BLaER1 treated with 17β-estradiol and CSF1 and Interleukin-3, amounts not matched to agents 10 nM and 100 nM (cell line): ENCODE data around the gene TMEM266.

Source experiments
- H3K27ac ChIP-seq, 11 experiments: shearing (Covaris generic); formaldehyde crosslinking; 2 replicates each; pipeline ENCODE4 v1.8.1; 2022
- H3K27me3 ChIP-seq, 11 experiments: shearing (Covaris generic); formaldehyde crosslinking; 2 replicates each; pipeline ENCODE4 v1.8.1; 2022
- H3K36me3 ChIP-seq, 11 experiments: shearing (Covaris generic); formaldehyde crosslinking; 2 replicates each; pipeline ENCODE4 v1.8.1; 2022
- H3K4me1 ChIP-seq, 10 experiments: shearing (Covaris generic); formaldehyde crosslinking; 2 replicates each; pipeline ENCODE4 v1.8.1; 2022
- H3K4me2 ChIP-seq, 11 experiments: shearing (Covaris generic); formaldehyde crosslinking; 2 replicates each; pipeline ENCODE4 v1.8.1; 2022
- H3K4me3 ChIP-seq, 10 experiments: shearing (Covaris generic); formaldehyde crosslinking; 2 replicates each; pipeline ENCODE4 v1.8.1; 2022
- H3K9ac ChIP-seq, 11 experiments: shearing (Covaris generic); formaldehyde crosslinking; 2 replicates each; pipeline ENCODE4 v1.8.1; 2022
- H3K9me3 ChIP-seq, 11 experiments: shearing (Covaris generic); formaldehyde crosslinking; replicated peaks in 1 of 11; 2 replicates each; pipeline ENCODE4 v1.8.1; 2022
- H4K20me1 ChIP-seq, 11 experiments: shearing (Covaris generic); formaldehyde crosslinking; 2 replicates each; pipeline ENCODE4 v1.8.1; 2022
- Cebpa-rat ChIP-seq, 11 experiments: shearing (Covaris generic); IDR thresholded peaks; 2 replicates each; pipeline ENCODE4 v1.8.1; 2022

Gene TMEM266

GRCh38 chr15:76138436-76138835, 78.7 kb downstream of the TMEM266 start:
- Histone ChIP-seq H3K36me3 (no peaks in the 10 kb centered on the region), H3K27ac (no peak overlapping the region), H3K9me3 (no peaks in the 10 kb centered on the region), H4K20me1 (no peaks in the 10 kb centered on the region), H3K4me2 (no peak overlapping the region), H3K27me3 (no peaks in the 10 kb centered on the region), H3K4me3 (no peak overlapping the region), H3K9ac (no peak overlapping the region), H3K4me1 (peaks cover 7 to 11% (median 9%) of the 10 kb centered on the region in 10 experiments; a peak in 17 of 20 replicates)
- no peak for TF ChIP-seq Cebpa-rat (IDR thresholded peaks at IDR 0.05)

- no peak for TF ChIP-seq Cebpa-rat (IDR thresholded peaks at IDR 0.05)
- Histone ChIP-seq H4K20me1 (no peaks in the 10 kb centered on the region), H3K27ac (no peak overlapping the region), H3K27me3 (no peaks in the 10 kb centered on the region), H3K36me3 (no peaks in the 10 kb centered on the region), H3K4me2 (peak overlapping the region; percentile 8 to 72 (median 46); a peak in 21 of 22 replicates), H3K9me3 (no peaks in the 10 kb centered on the region), H3K4me1 (peaks cover 7 to 11% (median 9%) of the 10 kb centered on the region in 10 experiments; a peak in 17 of 20 replicates), H3K4me3 (no peak overlapping the region), H3K9ac (0 out of 22 replicates have a peak overlapping the region, but pooled peaks of 2 of the 11 experiments have one; percentile 0 to 16)
Observed at GRCh38 chr15:76139368-76140073, 79.7 kb downstream of the TMEM266 start.

GRCh38 chr15:76140074-76140464, 80.3 kb downstream of the TMEM266 start:
- Histone ChIP-seq H4K20me1 (no peaks in the 10 kb centered on the region), H3K27me3 (no peaks in the 10 kb centered on the region), H3K4me3 (no peak overlapping the region), H3K4me1 (peaks cover 7 to 13% (median 10%) of the 10 kb centered on the region in 10 experiments; a peak in 17 of 20 replicates), H3K36me3 (no peaks in the 10 kb centered on the region), H3K27ac (no peak overlapping the region), H3K9ac (0 out of 22 replicates have a peak overlapping the region, but pooled peaks of 2 of the 11 experiments have one; percentile 0 to 16), H3K4me2 (peak overlapping the region; percentile 8 to 72 (median 46); a peak in 21 of 22 replicates), H3K9me3 (no peaks in the 10 kb centered on the region)
- TF ChIP-seq Cebpa-rat (IDR thresholded peaks at IDR 0.05): no peak

GRCh38 chr15:76146812-76147211, 87.0 kb downstream of the TMEM266 start:
- Histone ChIP-seq H3K9ac (no peak overlapping the region), H3K4me3 (no peak overlapping the region), H3K36me3 (no peaks in the 10 kb centered on the region), H3K9me3 (no peaks in the 10 kb centered on the region), H3K27ac (no peak overlapping the region), H3K4me1 (peaks cover 7 to 22% (median 13%) of the 10 kb centered on the region in 10 experiments), H3K27me3 (no peaks in the 10 kb centered on the region), H3K4me2 (no peak overlapping the region), H4K20me1 (peaks cover 0 to 3% (median 0%) of the 10 kb centered on the region in 11 experiments; a peak in 2 of 22 replicates)
- no peak for TF ChIP-seq Cebpa-rat (IDR thresholded peaks at IDR 0.05)

- Histone ChIP-seq H4K20me1 (peaks cover 0 to 4% (median 0%) of the 10 kb centered on the region in 11 experiments; a peak in 2 of 22 replicates), H3K9ac (no peak overlapping the region), H3K4me2 (peak overlapping the region; percentile 27 to 64 (median 40); a peak in 17 of 22 replicates), H3K4me1 (peaks cover 7 to 22% (median 13%) of the 10 kb centered on the region in 10 experiments), H3K27ac (no peak overlapping the region), H3K4me3 (no peak overlapping the region), H3K27me3 (no peaks in the 10 kb centered on the region), H3K9me3 (no peaks in the 10 kb centered on the region), H3K36me3 (no peaks in the 10 kb centered on the region)
- no peak for TF ChIP-seq Cebpa-rat (IDR thresholded peaks at IDR 0.05)
Observed at GRCh38 chr15:76147906-76148570, 88.3 kb downstream of the TMEM266 start.

GRCh38 chr15:76149291-76149915, 89.6 kb downstream of the TMEM266 start:
- Histone ChIP-seq H3K9me3 (no peaks in the 10 kb centered on the region), H3K36me3 (no peaks in the 10 kb centered on the region), H3K27ac (no peak overlapping the region), H3K9ac (no peak overlapping the region), H4K20me1 (peaks cover 0 to 4% (median 0%) of the 10 kb centered on the region in 11 experiments; a peak in 3 of 22 replicates), H3K27me3 (no peaks in the 10 kb centered on the region), H3K4me1 (peaks cover 7 to 22% (median 13%) of the 10 kb centered on the region in 10 experiments), H3K4me2 (no peak overlapping the region), H3K4me3 (no peak overlapping the region)
- no peak for TF ChIP-seq Cebpa-rat (IDR thresholded peaks at IDR 0.05)

- Histone ChIP-seq H3K4me1 (peaks cover 7 to 17% (median 11%) of the 10 kb centered on the region in 10 experiments), H3K4me3 (peak overlapping the region in 3 of 10 experiments; percentile 13 to 28 (median 20); a peak in 3 of 20 replicates), H4K20me1 (peaks cover 0 to 4% (median 0%) of the 10 kb centered on the region in 11 experiments; a peak in 3 of 22 replicates), H3K4me2 (peak overlapping the region; percentile 30 to 91 (median 65)), H3K27me3 (no peaks in the 10 kb centered on the region), H3K27ac (peak overlapping the region in 2 of 11 experiments; percentile 18 to 41; a peak in 3 of 22 replicates), H3K36me3 (no peaks in the 10 kb centered on the region), H3K9ac (peak overlapping the region in 3 of 11 experiments; percentile 4 to 57 (median 10); a peak in 4 of 22 replicates), H3K9me3 (no peaks in the 10 kb centered on the region)
- no peak for TF ChIP-seq Cebpa-rat (IDR thresholded peaks at IDR 0.05)
Observed at GRCh38 chr15:76150513-76150912, 90.7 kb downstream of the TMEM266 start.

GRCh38 chr15:76150971-76151598, 91.3 kb downstream of the TMEM266 start:
- no peak for TF ChIP-seq Cebpa-rat (IDR thresholded peaks at IDR 0.05)

More at GRCh38 chr15:76150971-76151598, 91.3 kb downstream of the TMEM266 start:
- H3K4me1 ChIP-seq: peaks cover 7 to 17% (median 11%) of the 10 kb centered on the region in 10 experiments
- H3K4me2 ChIP-seq: peak overlapping the region; percentile 30 to 91 (median 65)
- H3K9ac ChIP-seq: peak overlapping the region in 2 of 11 experiments; percentile 4 to 57; a peak in 3 of 22 replicates
- peak overlapping the region in 2 of 11 experiments; percentile 18 to 41; a peak in 3 of 22 replicates for H3K27ac ChIP-seq
- no peaks in the 10 kb centered on the region for H3K36me3 ChIP-seq
- H3K4me3 ChIP-seq: peak overlapping the region in 3 of 10 experiments; percentile 13 to 28 (median 20); a peak in 3 of 20 replicates
- H4K20me1 ChIP-seq: peaks cover 0 to 4% (median 0%) of the 10 kb centered on the region in 11 experiments; a peak in 3 of 22 replicates
- H3K27me3 ChIP-seq: no peaks in the 10 kb centered on the region
- H3K9me3 ChIP-seq: no peaks in the 10 kb centered on the region
